ENCODE results near the gene STX18.

Gene STX18

GRCh38 chr4:4415806-4416805 is 125.7 kb downstream of the STX18 start:
- no peak for DNase-seq

GRCh38 chr4:4415107-4415805 is 126.6 kb downstream of the STX18 start:
- DNase-seq, result peak; percentile 19 to 52

DNA sequence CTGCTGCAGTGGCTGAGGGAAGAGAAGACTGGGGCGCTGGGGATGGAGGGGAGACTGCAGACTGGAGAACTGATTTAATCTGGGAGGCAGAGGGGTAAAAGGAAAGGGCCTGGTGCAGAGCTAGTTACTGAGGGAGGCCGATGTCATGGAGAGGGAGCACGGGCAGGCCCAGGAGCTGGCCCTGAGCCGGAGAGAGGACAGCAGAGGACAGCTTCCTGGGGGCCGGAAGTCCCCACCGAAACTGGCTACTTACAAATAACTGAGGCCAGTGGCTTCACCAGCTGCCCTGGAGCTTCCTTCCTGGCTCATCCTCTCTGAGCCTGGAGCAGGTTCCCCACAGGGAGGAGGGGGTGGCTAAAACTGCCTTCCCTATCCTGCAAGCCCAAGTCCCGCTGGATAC is 128.0 kb downstream of the STX18 start:
- DNase-seq, result no peak

GRCh38 chr4:4413373-4413725 is 128.5 kb downstream of the STX18 start:
- DNase-seq, result no peak

DNA sequence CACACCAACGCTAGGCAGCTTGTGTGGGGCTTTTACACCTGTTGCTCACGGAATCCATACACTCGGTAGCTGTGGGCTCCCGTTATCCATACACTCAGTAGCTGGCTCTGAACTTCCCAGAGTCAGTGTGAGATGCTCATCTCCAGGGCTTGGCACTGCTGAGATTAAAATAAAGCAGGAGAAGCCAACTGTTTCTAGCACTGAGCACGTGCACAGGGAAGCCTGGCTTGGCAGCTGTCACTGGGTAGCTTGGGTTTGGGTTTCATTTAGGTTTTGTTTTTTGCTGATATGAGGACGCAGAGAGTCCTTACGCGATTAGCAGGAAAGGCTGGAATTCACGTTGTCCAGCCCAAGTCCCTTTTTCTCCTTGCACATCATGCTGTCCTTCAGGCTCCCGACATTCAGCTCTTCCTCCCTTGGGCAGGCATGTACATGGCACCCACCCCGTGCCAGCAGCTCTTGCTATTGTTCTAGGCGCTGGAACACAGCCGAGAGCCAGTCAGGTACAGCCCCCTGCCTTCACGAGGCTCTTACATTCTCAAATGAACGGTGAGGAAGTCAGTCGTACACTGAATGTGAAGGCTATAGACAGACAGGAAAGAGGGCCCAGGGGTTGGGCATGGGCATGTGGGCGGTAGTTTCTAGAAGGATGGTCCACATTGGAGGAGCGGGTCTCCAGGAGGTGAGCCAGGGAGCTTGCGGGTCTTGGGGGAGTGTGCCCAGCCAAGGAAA is 129.0 kb downstream of the STX18 start:
- peak in 1 of 2 experiments; percentile 37 for DNase-seq

GRCh38 chr4:4411906-4412305 is 129.9 kb downstream of the STX18 start:
- DNase-seq, result no peak

DNA sequence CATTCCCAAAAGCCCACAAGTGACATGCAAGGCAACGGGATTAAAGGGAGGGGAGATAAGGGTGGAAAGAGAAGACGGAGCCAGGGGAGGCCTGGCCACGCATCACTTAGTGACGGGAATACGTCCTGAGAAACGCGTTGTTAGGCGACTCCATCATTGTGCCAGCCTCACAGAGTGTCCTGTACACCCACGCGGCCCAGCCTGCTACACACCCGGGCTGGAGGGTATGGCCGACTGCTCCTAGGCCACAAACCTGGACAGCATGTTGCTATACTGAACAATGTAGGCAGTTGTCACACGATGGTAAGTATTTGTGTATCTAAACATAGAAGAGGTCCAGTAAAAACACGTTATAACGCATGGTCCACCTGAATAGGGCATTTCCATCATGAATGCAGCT is 131.6 kb downstream of the STX18 start:
- DNase-seq, result no peak

- DNase-seq, result no peak
Observed at GRCh38 chr4:4409416-4410115, 132.3 kb downstream of the STX18 start.

DNA sequence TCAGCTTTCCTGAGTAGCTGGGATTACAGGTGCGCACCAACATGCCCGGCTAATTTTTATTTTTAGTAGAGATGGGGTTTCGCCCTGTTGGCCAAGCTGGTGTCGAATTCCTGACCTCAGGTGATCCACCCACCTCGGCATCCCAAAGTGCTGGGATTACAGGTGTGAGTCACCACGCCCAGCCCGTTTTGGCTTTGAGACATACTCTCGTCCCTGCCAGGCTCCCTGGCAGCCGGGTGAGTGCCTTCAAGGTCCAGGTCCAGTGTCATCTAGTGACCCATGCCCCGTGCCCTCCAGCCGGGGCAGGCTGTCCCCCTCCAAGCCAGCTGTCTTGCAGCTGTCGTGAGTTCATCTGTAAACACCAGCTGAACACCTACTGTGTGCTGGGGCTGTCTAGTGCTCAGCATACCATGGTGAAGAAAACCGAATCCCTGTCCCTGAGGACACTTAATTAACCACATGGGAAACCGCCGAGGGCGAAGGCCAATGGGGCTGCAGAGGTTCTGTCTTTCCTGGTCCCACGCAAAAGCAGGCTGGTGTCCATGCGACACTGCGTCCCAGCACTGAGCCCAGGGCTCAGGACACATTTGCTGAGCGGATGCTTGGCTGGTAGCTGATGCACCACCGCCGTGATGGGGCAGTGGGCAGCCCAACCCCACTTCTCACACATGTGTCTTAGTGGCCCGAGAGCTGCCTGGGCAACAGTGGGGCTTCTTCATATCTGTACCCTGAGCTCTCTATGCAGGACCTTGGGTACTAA is 133.1 kb downstream of the STX18 start:
- DNase-seq, result no peak

DNA sequence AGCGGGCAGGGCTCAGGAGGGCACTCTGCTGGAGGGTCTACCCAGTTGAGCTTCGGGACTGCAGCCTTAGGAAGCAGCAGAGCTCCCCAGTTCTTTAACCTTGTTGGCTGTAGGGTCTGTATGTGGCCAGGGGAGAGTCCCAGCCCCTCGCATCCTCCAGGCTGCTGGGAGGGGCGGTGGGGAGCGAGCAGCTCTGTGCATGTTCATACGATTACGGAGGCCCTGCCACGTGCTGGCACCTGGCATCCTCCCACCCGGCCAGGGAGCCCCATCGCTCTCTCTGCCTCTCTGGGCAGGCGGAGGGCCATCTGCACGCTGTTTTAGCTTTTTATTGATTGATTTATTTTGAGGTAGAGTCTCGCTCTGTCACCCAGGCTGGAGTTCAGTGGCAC is 133.7 kb downstream of the STX18 start:
- DNase-seq, result no peak

- DNase-seq, result no peak
Observed at GRCh38 chr4:4407299-4408131, 134.3 kb downstream of the STX18 start.

DNA sequence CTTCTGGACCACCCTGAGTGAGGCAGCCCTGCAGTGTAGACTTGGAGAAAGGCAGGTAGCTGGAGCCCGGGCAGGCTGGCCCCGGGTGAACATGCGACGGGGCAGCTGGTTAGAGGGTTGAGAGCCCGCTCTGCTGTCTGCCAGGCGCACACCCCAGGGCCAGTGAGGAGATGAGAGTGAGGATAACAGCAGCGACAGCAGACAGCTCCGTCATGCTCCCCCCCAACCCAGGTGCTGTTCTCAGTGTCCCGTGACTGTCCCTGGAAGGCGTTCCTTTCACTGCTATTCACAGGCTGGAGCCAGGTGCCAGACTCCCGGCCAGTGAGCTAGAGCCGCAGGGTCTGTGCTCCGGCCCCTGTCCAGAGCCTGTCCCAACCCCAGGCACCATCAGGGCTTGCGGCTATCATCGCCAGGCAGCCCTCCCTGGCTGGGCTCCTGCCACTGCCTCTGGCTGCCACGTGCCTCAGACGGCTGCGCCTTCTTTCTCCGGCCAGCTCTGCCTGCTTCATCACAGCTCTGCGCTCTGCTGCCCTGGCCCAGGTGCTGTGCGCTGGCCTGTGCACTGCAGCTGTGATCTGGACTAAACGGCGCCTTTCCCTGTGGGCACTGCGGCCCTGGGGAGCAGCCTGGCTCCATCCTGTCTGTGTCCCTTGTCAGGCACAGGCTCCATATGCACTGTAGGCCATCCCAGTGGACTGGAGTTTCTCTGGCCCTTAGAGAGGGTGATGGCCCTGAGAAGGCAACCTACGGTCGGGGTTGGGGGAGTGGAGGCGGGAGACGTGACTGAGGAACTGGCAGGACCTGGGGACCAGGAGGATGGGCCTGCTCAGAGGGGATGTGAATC is 135.2 kb downstream of the STX18 start:
- DNase-seq, result no peak

GRCh38 chr4:4405358-4405962 is 136.4 kb downstream of the STX18 start:
- DNase-seq, result no peak

DNA sequence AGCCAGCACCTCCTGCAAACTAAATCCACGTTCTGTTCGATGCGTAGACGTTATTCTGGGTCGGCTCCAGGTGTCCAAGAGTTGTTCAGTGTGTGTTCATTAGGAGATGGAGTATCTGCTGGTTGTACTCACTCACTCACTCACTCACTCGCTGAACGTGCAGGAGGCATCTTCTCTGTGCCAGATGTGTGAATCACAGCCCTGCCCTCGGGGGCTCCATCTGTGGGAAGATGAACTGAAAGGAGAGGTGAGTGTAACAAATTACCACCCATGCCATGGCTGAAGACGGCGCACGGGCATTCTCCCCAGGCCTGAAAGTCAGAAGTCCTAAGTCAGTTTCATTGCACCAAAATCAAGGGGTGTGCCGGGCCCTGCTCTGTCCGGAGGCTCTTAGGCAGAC is 138.9 kb downstream of the STX18 start:
- DNase-seq, result no peak

DNA sequence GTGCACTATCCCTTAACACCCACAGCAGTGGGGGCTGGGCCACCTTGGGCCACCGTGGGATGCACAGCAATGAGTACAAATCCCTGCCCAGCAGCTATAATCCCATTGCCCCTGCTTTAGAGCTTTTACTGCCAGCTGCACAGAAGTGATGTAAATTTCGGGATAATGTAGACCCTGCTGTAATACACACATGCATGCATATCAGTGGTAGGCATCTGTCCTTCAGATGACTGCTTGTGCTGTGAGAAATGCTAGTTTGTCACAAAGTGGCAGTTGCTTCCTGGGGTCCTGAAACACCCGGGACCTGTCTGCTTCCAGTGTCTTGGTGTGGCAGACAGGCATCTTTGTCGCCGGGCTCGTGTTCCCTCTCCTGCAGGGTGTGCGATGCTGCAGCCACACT is 140.8 kb downstream of the STX18 start:
- DNase-seq, result peak in 1 of 2 experiments; percentile 35

GRCh38 chr4:4398430-4398829 is 143.4 kb downstream of the STX18 start:
- DNase-seq, result no peak

GRCh38 chr4:4397441-4397819 is 144.4 kb downstream of the STX18 start:
- DNase-seq, result no peak

GRCh38 chr4:4396628-4397440 is 145.0 kb downstream of the STX18 start:
- DNase-seq, result peak; percentile 48 to 81
